Spinal cord (tissue), 10 donors: ENCODE data around the gene RGS10. TPM values are rescaled to one million over a fixed set of nuclear protein-coding genes. Genes with fewer than 3 reads are reported as not detected.

ENCODE experiments used
- DNase-seq, 6 donors: peaks; one replicate each; pipeline versions ENCODE4 v3.0.0 to v3.0.0-alpha.2; 2013 to 2015; ENCODE audit warnings: low spot score in 6 of 6, low read depth in 4 of 6
- H3K27ac ChIP-seq: one replicate; pipeline ENCODE4 v1.5.1; 2013; ENCODE audit warnings: low read depth, low read length, control low read depth
- H3K27me3 ChIP-seq: one replicate; pipeline ENCODE4 v1.6.1; 2013; ENCODE audit warnings: low read length; ENCODE audit not compliant: control insufficient read depth, insufficient read depth
- H3K36me3 ChIP-seq: one replicate; pipeline ENCODE4 v1.6.1; 2013; ENCODE audit warnings: low read length; ENCODE audit not compliant: control insufficient read depth, insufficient read depth
- H3K4me1 ChIP-seq: one replicate; pipeline ENCODE4 v1.6.1; 2013; ENCODE audit warnings: low read length; ENCODE audit not compliant: control insufficient read depth, insufficient read depth
- H3K4me3 ChIP-seq: one replicate; pipeline ENCODE4 v1.5.1; 2013; ENCODE audit warnings: low read depth, low read length, control low read depth
- H3K9me3 ChIP-seq: one replicate; pipeline ENCODE4 v1.6.1; 2013; ENCODE audit warnings: low read length; ENCODE audit not compliant: control insufficient read depth, insufficient read depth
- WGBS: methylation state at CpG from one replicate; pipeline ENCODE4 v1.1.5; 2013; ENCODE audit warnings: missing lambda C conversion rate; ENCODE audit not compliant: insufficient coverage; 5-methylcytosine and 5-hydroxymethylcytosine counted together
- polyA plus RNA-seq, 2 donors: library from polyadenylated mRNA; unstranded; fragments of 120-200 nt; gene quantifications; one replicate each; pipeline ENCODE4 v1.2.1, GENCODE V29; 2013; ENCODE audit not compliant: insufficient read length in 2 of 2
- total RNA-seq, 2 donors: library from RNA; depleted of rRNA in 1 of 2; stranded (reverse); fragments of 120-200 nt in 1 of 2; fragments of >200 nt in 1 of 2; gene quantifications; one replicate each; pipeline versions ENCODE4 v1.2.3 to v1.2.4, GENCODE V29; 2013 to 2014
- donor health status: healthy.

The RGS10 gene
- total and polyA plus RNA-seq, 4 donors: 20.4 to 34.5 (median 30.0) TPM

DNA sequence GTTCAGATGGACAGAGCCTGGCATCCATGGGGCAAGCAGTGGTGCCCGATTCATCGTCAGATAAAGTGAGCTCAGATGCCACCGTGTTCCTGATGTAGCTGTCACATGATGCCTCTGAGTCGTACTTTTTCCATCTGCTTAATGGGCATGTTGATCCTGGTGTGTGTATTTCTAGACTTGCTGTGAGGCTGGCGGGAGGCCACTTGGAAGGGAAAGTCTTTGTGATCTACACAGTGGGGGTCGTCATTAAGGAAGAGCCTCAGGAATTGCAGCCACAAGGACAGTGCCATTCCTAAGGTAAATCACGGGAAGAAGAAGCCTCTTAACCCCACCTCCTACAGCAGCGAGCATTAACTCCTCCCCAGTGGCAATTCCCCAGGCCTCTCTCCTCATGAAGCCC lies 63.0 kb downstream of the RGS10 start:
- H3K4me1 ChIP-seq: peaks cover 3% of the 10 kb centered on the region
- no peaks in the 10 kb centered on the region for H3K9me3 ChIP-seq
- no peak overlapping the region for H3K4me3 ChIP-seq
- peak in 1 of 6 donors; percentile 22 for DNase-seq
- WGBS: 12% methylated on average over 6 of the region's 8 CpGs
- peaks cover 23% of the 10 kb centered on the region for H3K27me3 ChIP-seq
- no peak overlapping the region for H3K27ac ChIP-seq
- no peaks in the 10 kb centered on the region for H3K36me3 ChIP-seq

DNA sequence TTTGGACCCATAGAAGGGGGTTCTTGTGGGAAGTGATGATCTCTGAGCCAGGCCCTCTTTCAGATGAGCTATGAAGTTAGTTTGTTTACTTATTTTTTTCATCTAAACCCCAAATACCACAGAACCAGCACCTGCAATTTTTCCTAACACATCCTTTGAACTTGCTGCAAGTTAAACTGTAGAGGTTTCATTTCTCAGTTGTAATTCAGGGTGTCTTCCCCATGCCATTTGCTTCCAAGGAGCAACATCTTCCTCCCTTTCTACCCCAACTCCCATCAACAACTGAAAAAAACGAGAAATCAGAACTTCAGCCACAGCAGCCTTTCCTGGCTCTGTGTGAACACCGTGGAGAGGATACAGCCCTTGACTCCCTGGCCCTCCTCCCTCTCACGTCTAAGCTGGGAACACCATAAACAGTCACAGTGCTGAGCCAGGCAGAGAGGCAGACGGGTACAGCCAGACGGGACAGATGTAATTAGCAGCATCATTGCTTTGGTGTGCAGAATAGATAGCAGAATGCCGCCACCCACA lies 63.6 kb downstream of the RGS10 start:
- Histone ChIP-seq H3K36me3 (no peaks in the 10 kb centered on the region), H3K9me3 (no peaks in the 10 kb centered on the region), H3K4me1 (peaks cover 3% of the 10 kb centered on the region), H3K27ac (no peak overlapping the region), H3K4me3 (no peak overlapping the region), H3K27me3 (peaks cover 23% of the 10 kb centered on the region)
- WGBS: 10% methylated on average over 5 of the region's 6 CpGs
- DNase-seq: peak in 2 of 6 donors; percentile 39 to 74

DNA sequence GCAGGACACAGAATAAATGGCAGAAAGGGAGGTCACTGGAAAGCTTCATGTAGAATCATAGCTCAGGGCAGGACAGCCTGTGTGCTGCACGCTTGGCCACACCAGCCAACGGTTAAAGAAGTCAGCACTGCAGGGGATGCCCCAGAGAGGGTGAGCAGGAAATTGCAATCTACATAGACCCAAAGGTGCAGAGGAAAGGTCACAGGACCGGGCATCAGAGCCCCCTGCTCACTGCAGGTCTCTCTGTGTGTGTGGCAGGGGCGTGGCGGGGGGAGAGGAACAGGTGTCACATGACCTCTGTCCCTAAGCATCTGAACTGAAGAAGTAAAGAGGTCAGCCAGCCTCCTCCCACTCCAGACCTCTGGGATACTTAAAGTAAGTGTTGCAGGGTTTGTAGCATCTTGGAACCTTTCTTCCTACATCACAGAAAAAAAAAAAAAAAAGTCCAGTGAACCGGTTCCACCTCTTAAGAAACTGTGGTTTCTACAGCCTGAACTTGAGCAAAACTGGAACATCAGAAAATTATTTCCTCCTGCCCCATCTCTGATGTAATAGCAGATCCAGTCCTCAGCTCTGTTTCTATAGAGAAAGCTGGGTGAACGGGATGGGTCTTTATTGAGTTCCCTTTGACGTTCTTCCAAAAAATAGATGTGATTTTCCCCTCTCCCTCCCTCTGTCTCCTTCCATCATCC lies 64.3 kb downstream of the RGS10 start:
- H3K4me3 ChIP-seq: no peak overlapping the region
- H3K27ac ChIP-seq: no peak overlapping the region
- no peaks in the 10 kb centered on the region for H3K9me3 ChIP-seq
- no peaks in the 10 kb centered on the region for H3K36me3 ChIP-seq
- H3K27me3 ChIP-seq: peaks cover 23% of the 10 kb centered on the region
- no peak for DNase-seq
- WGBS: 33% methylated on average over 3 of the region's 8 CpGs
- H3K4me1 ChIP-seq: peaks cover 3% of the 10 kb centered on the region

DNA sequence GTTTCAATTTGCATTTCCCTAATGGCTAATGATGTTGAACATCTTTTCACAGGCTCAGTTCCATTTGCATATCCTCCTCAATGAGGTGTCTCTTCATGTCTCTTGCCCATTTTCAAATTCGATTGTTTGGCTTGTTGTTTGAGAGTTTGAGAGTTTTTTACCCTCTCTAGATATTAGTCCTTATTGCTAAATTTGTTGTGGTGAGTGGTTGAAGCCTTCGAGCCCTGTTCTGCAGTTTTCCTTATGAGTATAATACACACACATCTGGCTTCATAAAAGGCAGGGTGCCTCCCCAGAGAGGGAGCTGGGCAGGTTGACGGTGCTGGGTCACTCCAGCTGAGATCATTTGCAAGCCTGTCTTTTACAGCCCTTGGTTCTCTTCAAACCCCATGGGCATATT lies 65.1 kb downstream of the RGS10 start:
- peaks cover 23% of the 10 kb centered on the region for H3K27me3 ChIP-seq
- 22% methylated on average over 1 of the region's 3 CpGs for WGBS
- H3K4me3 ChIP-seq: no peak overlapping the region

DNA sequence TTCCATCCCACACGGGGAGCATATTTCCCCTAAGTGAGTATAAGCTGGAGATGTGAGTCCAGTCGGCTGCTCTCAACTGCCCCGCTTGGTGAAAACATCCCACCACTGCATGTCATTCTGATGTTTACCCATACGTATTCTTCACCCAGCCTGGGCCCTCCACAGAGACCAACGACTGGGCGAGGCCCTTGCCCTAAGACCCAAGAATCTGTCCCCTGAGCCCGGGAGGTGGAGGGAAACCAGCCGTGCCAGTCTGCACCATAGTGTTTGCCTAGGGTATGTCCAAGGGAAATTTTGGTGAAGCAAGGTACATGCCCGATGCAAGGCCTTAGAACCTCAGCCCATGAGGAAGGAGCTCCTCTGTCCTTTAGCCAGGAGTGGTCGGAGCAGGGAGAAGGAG lies 67.9 kb downstream of the RGS10 start:
- Histone ChIP-seq H3K4me3 (no peak overlapping the region), H3K27me3 (peaks cover 22% of the 10 kb centered on the region), H3K27ac (no peak overlapping the region), H3K4me1 (peaks cover 3% of the 10 kb centered on the region), H3K9me3 (no peaks in the 10 kb centered on the region), H3K36me3 (no peaks in the 10 kb centered on the region)
- 93% methylated on average over 8 of the region's 10 CpGs for WGBS
- DNase-seq: no peak

More for the DNA sequence above, 65.1 kb downstream of the RGS10 start:
- Histone ChIP-seq H3K27ac (no peak overlapping the region), H3K36me3 (no peaks in the 10 kb centered on the region), H3K4me1 (peaks cover 3% of the 10 kb centered on the region), H3K9me3 (no peaks in the 10 kb centered on the region)
- peak in 1 of 6 donors; percentile 19 for DNase-seq

DNA sequence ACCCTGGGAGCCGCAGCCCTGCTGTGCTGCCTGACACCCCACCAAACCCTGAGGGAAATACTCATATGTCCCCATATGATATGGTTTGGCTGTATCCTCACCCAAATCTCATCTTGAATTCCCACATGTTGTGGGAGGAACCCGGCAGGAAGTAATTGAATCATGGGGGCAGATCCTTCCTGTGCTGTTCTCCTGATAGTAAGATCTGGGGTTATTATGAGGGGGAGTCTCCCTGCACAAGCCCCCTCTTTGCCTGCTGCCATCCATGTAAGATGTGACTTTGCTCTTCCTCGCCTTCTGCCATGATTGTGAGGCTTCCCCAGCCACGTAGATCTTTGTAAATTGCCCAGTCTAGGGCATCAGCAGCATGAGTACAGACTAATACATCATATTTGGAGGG lies 68.7 kb downstream of the RGS10 start:
- no peaks in the 10 kb centered on the region for H3K9me3 ChIP-seq
- H3K36me3 ChIP-seq: no peaks in the 10 kb centered on the region
- peaks cover 16% of the 10 kb centered on the region for H3K27me3 ChIP-seq
- no peak overlapping the region for H3K27ac ChIP-seq
- WGBS: 93% methylated on average over 3 of the region's 4 CpGs
- H3K4me1 ChIP-seq: peaks cover 3% of the 10 kb centered on the region
- DNase-seq: no peak
- no peak overlapping the region for H3K4me3 ChIP-seq

DNA sequence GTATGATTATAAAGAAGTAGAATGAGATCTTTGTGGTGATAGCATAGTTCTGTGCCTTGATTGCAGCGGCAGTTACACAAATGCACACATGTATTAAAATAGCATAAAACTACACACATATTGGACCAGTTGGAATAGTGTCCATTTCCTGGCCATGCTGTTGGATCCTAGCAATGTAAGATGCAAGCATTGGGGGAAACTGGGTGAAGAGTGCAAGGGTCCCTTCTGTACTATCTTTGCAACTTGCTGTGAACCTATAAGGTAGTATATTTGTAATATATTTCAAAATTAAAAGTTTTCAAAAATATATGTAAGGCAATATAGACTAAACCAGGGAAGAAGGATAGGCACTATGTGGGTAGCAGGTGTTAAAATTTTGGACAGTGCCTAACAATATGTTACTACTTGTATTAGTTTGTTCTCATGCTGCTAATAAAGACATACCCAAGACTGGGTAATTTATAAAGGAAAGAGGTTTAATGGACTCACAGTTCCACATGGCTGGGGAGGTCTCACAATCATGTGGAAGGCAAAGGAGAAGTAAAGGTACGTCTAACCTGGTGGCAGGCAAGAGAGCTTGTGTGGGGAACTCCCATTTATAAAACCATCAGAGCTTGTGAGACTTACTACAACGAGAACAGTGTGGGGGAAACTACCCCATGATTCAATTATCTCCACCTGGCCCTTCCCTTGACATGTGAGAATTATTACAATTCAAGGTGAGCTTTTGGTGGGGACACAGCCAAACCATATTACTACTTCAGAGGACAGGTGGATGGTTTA lies 71.4 kb downstream of the RGS10 start:
- Histone ChIP-seq H3K27ac (no peak overlapping the region), H3K27me3 (no peaks in the 10 kb centered on the region), H3K4me1 (no peaks in the 10 kb centered on the region), H3K36me3 (no peaks in the 10 kb centered on the region), H3K9me3 (no peaks in the 10 kb centered on the region), H3K4me3 (no peak overlapping the region)
- DNase-seq: no peak
- no CpG with 5 or more reads among the region's 3 CpGs for WGBS

DNA sequence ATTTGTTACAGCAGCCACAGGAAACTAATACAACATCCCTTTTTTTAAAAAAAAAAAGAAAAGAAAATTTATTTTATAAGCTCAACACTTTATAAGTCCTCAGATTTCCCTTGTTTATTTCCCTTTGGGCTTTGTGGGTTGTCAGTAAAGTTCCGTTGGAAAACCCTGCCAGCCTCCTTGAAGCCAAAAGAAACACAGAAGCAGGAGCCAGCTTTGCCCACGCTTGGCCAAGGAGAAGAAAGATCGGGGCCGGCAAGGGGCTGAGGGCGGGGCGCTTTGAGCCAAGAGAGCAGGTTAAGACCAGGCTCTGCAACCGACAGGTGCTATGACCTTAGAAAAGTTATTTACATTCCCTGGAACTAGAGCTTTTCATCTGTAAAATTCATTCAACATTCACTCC lies 72.7 kb downstream of the RGS10 start:
- WGBS: 79% methylated on average over 6 of the region's 7 CpGs
- Histone ChIP-seq H3K9me3 (no peaks in the 10 kb centered on the region), H3K4me3 (no peak overlapping the region), H3K27ac (no peak overlapping the region), H3K36me3 (no peaks in the 10 kb centered on the region), H3K27me3 (no peaks in the 10 kb centered on the region), H3K4me1 (no peaks in the 10 kb centered on the region)
- no peak for DNase-seq

DNA sequence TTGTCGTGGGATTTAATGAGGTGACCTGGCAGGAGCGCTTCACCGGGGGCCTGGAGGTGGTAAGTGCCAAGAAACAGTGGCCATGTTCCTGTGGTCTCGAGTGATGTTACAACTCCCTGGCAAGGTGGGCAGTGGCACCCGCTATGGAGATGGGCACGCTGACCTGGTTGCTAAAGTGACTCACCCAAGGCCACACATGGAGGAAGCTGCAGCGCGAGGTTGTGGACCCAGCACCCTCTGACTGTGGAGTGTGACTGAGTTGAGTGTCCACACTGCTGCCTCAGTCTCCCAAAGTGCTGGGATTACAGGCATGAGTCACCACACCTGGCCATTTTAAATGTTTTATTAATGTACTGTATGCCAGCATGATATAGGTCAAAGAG lies 73.2 kb downstream of the RGS10 start:
- 94% methylated on average over 8 of the region's 8 CpGs for WGBS
- Histone ChIP-seq H3K4me3 (no peak overlapping the region), H3K36me3 (no peaks in the 10 kb centered on the region), H3K27ac (no peak overlapping the region), H3K4me1 (no peaks in the 10 kb centered on the region), H3K9me3 (no peaks in the 10 kb centered on the region), H3K27me3 (no peaks in the 10 kb centered on the region)
- no peak for DNase-seq
